Adrenal gland (tissue), 5 donors: ENCODE measurements around the gene RUVBL1.

ENCODE experiments used
- POLR2A ChIP-seq, 2 donors: fragments of 450-650 bp; IDR thresholded peaks; one replicate each; pipeline ENCODE4 v1.6.1; 2017; ENCODE audit warnings: antibody characterized with exemption in 2 of 2, mild to moderate bottlenecking in 2 of 2, moderate library complexity in 1 of 2
- TF ChIP-seq, protein P1 (sequence below), 6 experiments: fragments of 450-650 bp in 4 of 6; fragments of 200-600 bp in 2 of 6; sonication (generic) in 1 of 6; IDR thresholded peaks; 1 replicate in 5 of 6; 2 replicates in 1 of 6; pipeline versions ENCODE4 v1.5.1 to v1.8.0; 2016 to 2021; ENCODE audit warnings: antibody characterized with exemption in 6 of 6, mild to moderate bottlenecking in 2 of 6, moderate library complexity in 1 of 6
- donor health status: DM: no; HTN: no; CAD: no.

DNA sequence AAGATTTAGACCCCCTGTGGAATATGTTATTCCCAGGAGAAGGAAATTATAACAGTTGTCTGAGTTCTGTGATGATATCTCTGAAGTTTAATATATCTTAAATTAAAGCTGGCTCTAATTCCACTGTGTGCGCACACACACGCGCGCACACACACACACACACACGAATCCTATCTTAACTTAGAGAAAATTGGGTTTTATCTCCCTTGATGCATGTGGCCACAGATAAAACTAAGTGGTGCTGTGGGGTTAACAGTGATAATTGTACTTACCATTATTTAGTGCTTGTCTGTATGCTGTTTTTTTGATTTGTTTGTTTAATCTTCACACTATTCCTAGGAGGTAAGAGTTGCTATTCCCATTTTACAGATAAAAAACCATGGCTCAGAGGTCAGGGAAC is 37.0 kb upstream of the RUVBL1 start:
- TF ChIP-seq, protein P1, sequence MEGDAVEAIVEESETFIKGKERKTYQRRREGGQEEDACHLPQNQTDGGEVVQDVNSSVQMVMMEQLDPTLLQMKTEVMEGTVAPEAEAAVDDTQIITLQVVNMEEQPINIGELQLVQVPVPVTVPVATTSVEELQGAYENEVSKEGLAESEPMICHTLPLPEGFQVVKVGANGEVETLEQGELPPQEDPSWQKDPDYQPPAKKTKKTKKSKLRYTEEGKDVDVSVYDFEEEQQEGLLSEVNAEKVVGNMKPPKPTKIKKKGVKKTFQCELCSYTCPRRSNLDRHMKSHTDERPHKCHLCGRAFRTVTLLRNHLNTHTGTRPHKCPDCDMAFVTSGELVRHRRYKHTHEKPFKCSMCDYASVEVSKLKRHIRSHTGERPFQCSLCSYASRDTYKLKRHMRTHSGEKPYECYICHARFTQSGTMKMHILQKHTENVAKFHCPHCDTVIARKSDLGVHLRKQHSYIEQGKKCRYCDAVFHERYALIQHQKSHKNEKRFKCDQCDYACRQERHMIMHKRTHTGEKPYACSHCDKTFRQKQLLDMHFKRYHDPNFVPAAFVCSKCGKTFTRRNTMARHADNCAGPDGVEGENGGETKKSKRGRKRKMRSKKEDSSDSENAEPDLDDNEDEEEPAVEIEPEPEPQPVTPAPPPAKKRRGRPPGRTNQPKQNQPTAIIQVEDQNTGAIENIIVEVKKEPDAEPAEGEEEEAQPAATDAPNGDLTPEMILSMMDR (IDR thresholded peaks at IDR 0.05) = no peak
- TF ChIP-seq POLR2A (IDR thresholded peaks at IDR 0.05) = no peak
